K562 (cell line): Measurements from ENCODE around the gene ITGA2B. TPM values are rescaled to one million over a fixed set of nuclear protein-coding genes. Genes with fewer than 3 reads are reported as not detected.
A peak's percentile ranks its signal among the peaks of the same experiment; 100 is the strongest.

Source experiments
- BCL6 ChIP-seq: fragments of 250-450 bp; sonication (Bioruptor Pico); IDR thresholded peaks from 2 replicates; pipeline ENCODE4 v1.4.0; 2020
- BMI1 ChIP-seq: fragments of 150-350 bp; IDR thresholded peaks from 2 replicates; pipeline ENCODE4 v1.6.1; 2014; ENCODE audit warnings: low read length
- CBFA2T3 ChIP-seq: fragments of 450-650 bp; IDR thresholded peaks from 2 replicates; pipeline ENCODE4 v1.6.1; 2017
- CEBPG ChIP-seq, 3 experiments: fragments of 200-800 bp in 1 of 3; sonication (Bioruptor generic) in 1 of 3; sonication (generic) in 1 of 3; formaldehyde crosslinking in 1 of 3; IDR thresholded peaks in 2 of 3; conservative IDR thresholded peaks in 1 of 3; 2 replicates each; pipeline versions ENCODE4 v1.6.1 to v1.8.0; 2016 to 2022; ENCODE audit warnings: missing compliant biosample characterization in 2 of 3, missing genetic modification characterization in 2 of 3, mild to moderate bottlenecking in 1 of 3, missing genetic modification reagents in 1 of 3
- EHMT2 ChIP-seq: fragments of 450-650 bp; IDR thresholded peaks from 2 replicates; pipeline ENCODE4 v1.6.1; 2018; ENCODE audit warnings: antibody characterized with exemption
- FOXK1 ChIP-seq: sonication (generic); formaldehyde crosslinking; IDR thresholded peaks from 2 replicates; pipeline ENCODE4 v1.8.0; 2022; ENCODE audit warnings: missing genetic modification reagents, mild to moderate bottlenecking, borderline replicate concordance
- GATAD2A ChIP-seq: fragments of 450-650 bp; IDR thresholded peaks from 2 replicates; pipeline ENCODE4 v1.6.1; 2017
- GATAD2B ChIP-seq: fragments of 450-650 bp; IDR thresholded peaks from 2 replicates; pipeline ENCODE4 v1.6.1; 2017; ENCODE audit warnings: mild to moderate bottlenecking, borderline replicate concordance
- HNRNPUL1 ChIP-seq: fragments of 200-400 bp; formaldehyde crosslinking; IDR thresholded peaks from 2 replicates; pipeline ENCODE4 v1.6.1; 2017; ENCODE audit warnings: low read length
- ILK ChIP-seq: fragments of 450-650 bp; IDR thresholded peaks from 2 replicates; pipeline ENCODE4 v1.6.1; 2016; ENCODE audit warnings: missing genetic modification characterization, low read depth, mild to moderate bottlenecking, missing compliant biosample characterization, moderate library complexity, borderline replicate concordance
- MTA3 ChIP-seq: fragments of 450-650 bp; formaldehyde crosslinking; IDR thresholded peaks from 2 replicates; pipeline ENCODE4 v1.6.1; 2017; ENCODE audit warnings: mild to moderate bottlenecking, borderline replicate concordance
- NCOA6 ChIP-seq: fragments of 450-650 bp; IDR thresholded peaks from 2 replicates; pipeline ENCODE4 v1.6.1; 2017; ENCODE audit warnings: mild to moderate bottlenecking
- NFRKB ChIP-seq: fragments of 450-650 bp; IDR thresholded peaks from 2 replicates; pipeline ENCODE4 v1.6.1; 2016; ENCODE audit warnings: low read depth
- NR2C1 ChIP-seq, 2 experiments: fragments of 450-650 bp; IDR thresholded peaks; 2 replicates each; pipeline ENCODE4 v1.6.1; 2017; ENCODE audit warnings: mild to moderate bottlenecking in 2 of 2, antibody characterized with exemption in 1 of 2, inconsistent platforms in 1 of 2, missing compliant biosample characterization in 1 of 2, missing genetic modification characterization in 1 of 2
- PHB2 ChIP-seq: fragments of 450-650 bp; IDR thresholded peaks from 2 replicates; pipeline ENCODE4 v1.6.1; 2017; ENCODE audit warnings: low read depth
- SIN3A ChIP-seq, 2 experiments: fragments of 150-350 bp in 1 of 2; IDR thresholded peaks; 2 replicates each; pipeline ENCODE4 v1.6.1; 2011 to 2016; ENCODE audit warnings: borderline replicate concordance in 2 of 2, low read depth in 2 of 2, low read length in 2 of 2, mild to moderate bottlenecking in 2 of 2, moderate library complexity in 2 of 2; ENCODE audit not compliant: control insufficient read depth in 1 of 2
- TAL1 ChIP-seq: fragments of 450-650 bp; IDR thresholded peaks from 2 replicates; pipeline ENCODE4 v1.6.1; 2016; ENCODE audit warnings: mild to moderate bottlenecking
- TBP ChIP-seq: optimal IDR thresholded peaks from 2 replicates; pipeline ENCODE3; 2011; ENCODE audit warnings: low read depth, low read length, improper control_type of control experiment
- ZFX ChIP-seq: sonication (generic); formaldehyde crosslinking; IDR thresholded peaks from 2 replicates; pipeline ENCODE4 v1.8.0; 2022; ENCODE audit warnings: mild to moderate bottlenecking, missing genetic modification reagents, moderate library complexity
- ZNF175 ChIP-seq: fragments of 200-800 bp; sonication (Bioruptor generic); IDR thresholded peaks from 2 replicates; pipeline ENCODE4 v1.6.1; 2016; ENCODE audit warnings: low read depth, mild to moderate bottlenecking, missing genetic modification characterization, missing compliant biosample characterization
- ZNF3 ChIP-seq: fragments of 250-450 bp; sonication (Bioruptor Pico); IDR thresholded peaks from 2 replicates; pipeline ENCODE4 v1.5.0; 2021; ENCODE audit warnings: mild to moderate bottlenecking, moderate library complexity
- polyA plus RNA-seq, 8 experiments: library from polyadenylated mRNA; depleted of rRNA in 4 of 8; stranded (reverse) in 5 of 8; unstranded in 3 of 8; fragments of >200 nt; fragmentation: Nextera tagmentation in 2 of 8; fragmentation: Illumina TruSeq in 1 of 8; extraction: Ambion mirVana in 2 of 8; extraction: Trizol in 1 of 8; gene quantifications; 2 replicates each; pipeline versions ENCODE4 v1.2.1 to v1.2.3, GENCODE V29; 2011 to 2014; ENCODE audit warnings: inconsistent platforms in 1 of 8, missing spikeins in 1 of 8
- total RNA-seq, 7 experiments: library from RNA; depleted of rRNA in 6 of 7; stranded (reverse); fragments of >200 nt in 6 of 7; fragmentation: Illumina TruSeq in 2 of 7; extraction: Trizol in 2 of 7; gene quantifications; 2 replicates each; pipeline versions ENCODE4 v1.2.1 to v1.2.3, GENCODE V29; 2011 to 2021; ENCODE audit warnings: low replicate concordance in 1 of 7
- TF ChIP-seq, protein P1 (sequence below): fragments of 200-400 bp; formaldehyde crosslinking; IDR thresholded peaks from 2 replicates; pipeline ENCODE4 v1.6.1; 2017; ENCODE audit warnings: mild to moderate bottlenecking, low read depth, low read length, moderate library complexity
- TF ChIP-seq, protein P2 (sequence below): fragments of 250-450 bp; sonication (Bioruptor Pico); IDR thresholded peaks from 2 replicates; pipeline ENCODE4 v1.5.0; 2022; ENCODE audit warnings: mild to moderate bottlenecking
- TF ChIP-seq, protein P3 (sequence below), 2 experiments: fragments of 450-650 bp; conservative IDR thresholded peaks; 2 replicates each; pipeline ENCODE4 v1.6.1; 2017; ENCODE audit warnings: mild to moderate bottlenecking in 2 of 2, moderate library complexity in 2 of 2

Gene ITGA2B
- total and polyA plus RNA-seq, 9 of the 15 experiments (the other 6 are each of a cell fraction or from before 2014, with no cell fraction given) = 1.1 to 26.4 (median 5.6) TPM

DNA sequence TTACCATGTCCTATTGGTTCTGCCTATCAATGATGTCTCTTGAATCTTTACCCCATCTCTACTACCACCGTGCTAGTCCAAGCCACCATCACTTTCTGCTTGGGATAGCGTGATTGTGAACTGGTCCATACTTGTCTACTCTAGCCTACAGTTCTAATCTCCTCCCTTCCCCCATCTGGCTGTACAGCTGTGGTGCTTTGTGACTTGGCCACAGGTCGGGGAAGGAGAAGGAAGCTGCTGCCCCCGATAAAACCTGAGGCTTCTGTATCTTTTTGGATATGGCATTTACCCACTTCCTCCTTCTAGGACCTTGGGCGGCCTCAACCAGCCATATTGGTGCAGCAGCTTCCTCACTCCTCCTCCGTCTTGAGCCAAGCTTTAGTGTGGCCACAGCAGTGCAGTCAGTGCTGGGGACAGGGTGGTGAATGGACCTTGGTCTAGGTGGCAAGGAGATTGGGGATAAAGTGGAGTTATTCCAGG, 314 bp upstream of the ITGA2B start (continued):
- 0 out of 2 replicates have a peak, but pooled peaks have one; percentile 11 for TF ChIP-seq PHB2
- TF ChIP-seq, protein P1, sequence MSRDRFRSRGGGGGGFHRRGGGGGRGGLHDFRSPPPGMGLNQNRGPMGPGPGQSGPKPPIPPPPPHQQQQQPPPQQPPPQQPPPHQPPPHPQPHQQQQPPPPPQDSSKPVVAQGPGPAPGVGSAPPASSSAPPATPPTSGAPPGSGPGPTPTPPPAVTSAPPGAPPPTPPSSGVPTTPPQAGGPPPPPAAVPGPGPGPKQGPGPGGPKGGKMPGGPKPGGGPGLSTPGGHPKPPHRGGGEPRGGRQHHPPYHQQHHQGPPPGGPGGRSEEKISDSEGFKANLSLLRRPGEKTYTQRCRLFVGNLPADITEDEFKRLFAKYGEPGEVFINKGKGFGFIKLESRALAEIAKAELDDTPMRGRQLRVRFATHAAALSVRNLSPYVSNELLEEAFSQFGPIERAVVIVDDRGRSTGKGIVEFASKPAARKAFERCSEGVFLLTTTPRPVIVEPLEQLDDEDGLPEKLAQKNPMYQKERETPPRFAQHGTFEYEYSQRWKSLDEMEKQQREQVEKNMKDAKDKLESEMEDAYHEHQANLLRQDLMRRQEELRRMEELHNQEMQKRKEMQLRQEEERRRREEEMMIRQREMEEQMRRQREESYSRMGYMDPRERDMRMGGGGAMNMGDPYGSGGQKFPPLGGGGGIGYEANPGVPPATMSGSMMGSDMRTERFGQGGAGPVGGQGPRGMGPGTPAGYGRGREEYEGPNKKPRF = no peak
- peak; percentile 95 for TF ChIP-seq CBFA2T3
- TF ChIP-seq, protein P2, sequence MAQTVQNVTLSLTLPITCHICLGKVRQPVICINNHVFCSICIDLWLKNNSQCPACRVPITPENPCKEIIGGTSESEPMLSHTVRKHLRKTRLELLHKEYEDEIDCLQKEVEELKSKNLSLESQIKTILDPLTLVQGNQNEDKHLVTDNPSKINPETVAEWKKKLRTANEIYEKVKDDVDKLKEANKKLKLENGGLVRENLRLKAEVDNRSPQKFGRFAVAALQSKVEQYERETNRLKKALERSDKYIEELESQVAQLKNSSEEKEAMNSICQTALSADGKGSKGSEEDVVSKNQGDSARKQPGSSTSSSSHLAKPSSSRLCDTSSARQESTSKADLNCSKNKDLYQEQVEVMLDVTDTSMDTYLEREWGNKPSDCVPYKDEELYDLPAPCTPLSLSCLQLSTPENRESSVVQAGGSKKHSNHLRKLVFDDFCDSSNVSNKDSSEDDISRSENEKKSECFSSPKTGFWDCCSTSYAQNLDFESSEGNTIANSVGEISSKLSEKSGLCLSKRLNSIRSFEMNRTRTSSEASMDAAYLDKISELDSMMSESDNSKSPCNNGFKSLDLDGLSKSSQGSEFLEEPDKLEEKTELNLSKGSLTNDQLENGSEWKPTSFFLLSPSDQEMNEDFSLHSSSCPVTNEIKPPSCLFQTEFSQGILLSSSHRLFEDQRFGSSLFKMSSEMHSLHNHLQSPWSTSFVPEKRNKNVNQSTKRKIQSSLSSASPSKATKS = no peak
- TF ChIP-seq TBP = peak; percentile 34
- peak; percentile 49; the same call in 1 of the 2 replicates for TF ChIP-seq GATAD2A
- TF ChIP-seq ILK = no peak
- TF ChIP-seq ZNF175 (CRISPR knock-in tag) = 0 out of 2 replicates have a peak, but pooled peaks have one; percentile 64
- 0 out of 2 replicates have a peak, but pooled peaks have one; percentile 29 for TF ChIP-seq GATAD2B
- TF ChIP-seq NR2C1 (IDR thresholded peaks at IDR 0.05) = no peak; the same call in 1 of the 2 replicates
- TF ChIP-seq NR2C1 (tag; IDR thresholded peaks at IDR 0.05) = no peak
- no peak for TF ChIP-seq BMI1
- TF ChIP-seq SIN3A (IDR thresholded peaks at IDR 0.05; ENCODE audit: borderline replicate concordance in 2 of 2, control insufficient read depth in 1 of 2, low read depth in 2 of 2, low read length in 2 of 2) = 0 out of 4 replicates have a peak, but pooled peaks of 1 of the 2 experiments have one; percentile 54
- TF ChIP-seq NCOA6 = no peak
- TF ChIP-seq, protein P3, sequence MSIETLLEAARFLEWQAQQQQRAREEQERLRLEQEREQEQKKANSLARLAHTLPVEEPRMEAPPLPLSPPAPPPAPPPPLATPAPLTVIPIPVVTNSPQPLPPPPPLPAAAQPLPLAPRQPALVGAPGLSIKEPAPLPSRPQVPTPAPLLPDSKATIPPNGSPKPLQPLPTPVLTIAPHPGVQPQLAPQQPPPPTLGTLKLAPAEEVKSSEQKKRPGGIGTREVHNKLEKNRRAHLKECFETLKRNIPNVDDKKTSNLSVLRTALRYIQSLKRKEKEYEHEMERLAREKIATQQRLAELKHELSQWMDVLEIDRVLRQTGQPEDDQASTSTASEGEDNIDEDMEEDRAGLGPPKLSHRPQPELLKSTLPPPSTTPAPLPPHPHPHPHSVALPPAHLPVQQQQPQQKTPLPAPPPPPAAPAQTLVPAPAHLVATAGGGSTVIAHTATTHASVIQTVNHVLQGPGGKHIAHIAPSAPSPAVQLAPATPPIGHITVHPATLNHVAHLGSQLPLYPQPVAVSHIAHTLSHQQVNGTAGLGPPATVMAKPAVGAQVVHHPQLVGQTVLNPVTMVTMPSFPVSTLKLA (conservative IDR thresholded peaks at IDR 0.05) = peak in 1 of 2 experiments; percentile 57; a peak in 2 of 4 replicates
- TF ChIP-seq TAL1 = peak; percentile 84
- TF ChIP-seq HNRNPUL1 = no peak
- TF ChIP-seq EHMT2 = peak; percentile 81; the same call in 1 of the 2 replicates
- peak; percentile 91 for TF ChIP-seq NFRKB
- TF ChIP-seq MTA3 = peak; percentile 78
- TF ChIP-seq CEBPG (CRISPR knock-in tag; IDR thresholded peaks at IDR 0.05) = no peak
- no peak for TF ChIP-seq CEBPG (tag; conservative IDR thresholded peaks at IDR 0.05 in 1 of 2, IDR thresholded peaks at IDR 0.05 in 1 of 2)
- no peak for TF ChIP-seq ZNF3 (CRISPR knock-in tag)
- TF ChIP-seq ZFX (CRISPR knock-in tag) = peak; percentile 74
- TF ChIP-seq BCL6 (CRISPR knock-in tag) = no peak
- TF ChIP-seq FOXK1 (CRISPR knock-in tag) = 0 out of 2 replicates have a peak, but pooled peaks have one; percentile 29
